ENCODE data around the gene P2RX2.

DNA sequence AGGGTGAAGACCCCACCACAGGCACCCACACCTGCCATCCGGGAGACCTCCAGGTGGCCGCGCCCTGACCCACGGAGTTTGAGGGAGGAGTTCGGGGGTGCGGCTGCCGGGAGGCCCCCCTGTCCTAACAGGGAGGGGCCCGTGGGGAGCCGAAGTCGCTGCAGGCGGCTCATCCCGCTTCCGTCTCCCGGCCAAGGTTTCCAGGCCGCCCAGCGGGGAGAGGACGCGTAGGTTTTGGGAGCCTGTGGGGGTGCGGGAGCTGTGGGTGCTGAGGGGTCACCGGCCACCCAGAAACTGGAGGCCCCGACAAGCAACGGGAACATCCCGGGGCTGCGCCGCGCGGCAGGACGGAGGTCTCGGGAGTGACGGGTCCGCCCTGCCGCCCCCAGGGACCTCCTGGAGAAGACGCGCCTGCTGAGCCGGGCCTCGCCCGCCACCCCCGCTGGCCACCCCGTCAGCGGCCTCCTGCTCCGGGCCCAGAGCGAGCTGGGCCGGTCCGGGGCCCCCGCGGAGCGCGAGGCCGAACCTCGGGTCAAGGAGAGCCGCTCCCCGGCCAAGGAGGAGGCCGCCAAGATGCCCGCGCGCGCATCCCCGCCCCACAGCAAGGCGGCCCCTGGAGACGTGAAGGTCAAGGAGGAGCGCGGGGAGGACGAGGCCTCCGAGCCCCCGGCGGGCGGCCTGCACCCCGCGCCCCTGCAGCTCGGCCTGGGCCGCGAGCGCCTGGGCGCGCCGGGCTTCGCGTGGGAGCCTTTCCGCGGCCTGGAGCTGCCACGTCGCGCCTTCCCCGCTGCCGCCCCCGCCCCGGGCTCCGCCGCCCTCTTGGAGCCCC lies 35.8 kb upstream of the P2RX2 start:
- TF ChIP-seq, protein P1, sequence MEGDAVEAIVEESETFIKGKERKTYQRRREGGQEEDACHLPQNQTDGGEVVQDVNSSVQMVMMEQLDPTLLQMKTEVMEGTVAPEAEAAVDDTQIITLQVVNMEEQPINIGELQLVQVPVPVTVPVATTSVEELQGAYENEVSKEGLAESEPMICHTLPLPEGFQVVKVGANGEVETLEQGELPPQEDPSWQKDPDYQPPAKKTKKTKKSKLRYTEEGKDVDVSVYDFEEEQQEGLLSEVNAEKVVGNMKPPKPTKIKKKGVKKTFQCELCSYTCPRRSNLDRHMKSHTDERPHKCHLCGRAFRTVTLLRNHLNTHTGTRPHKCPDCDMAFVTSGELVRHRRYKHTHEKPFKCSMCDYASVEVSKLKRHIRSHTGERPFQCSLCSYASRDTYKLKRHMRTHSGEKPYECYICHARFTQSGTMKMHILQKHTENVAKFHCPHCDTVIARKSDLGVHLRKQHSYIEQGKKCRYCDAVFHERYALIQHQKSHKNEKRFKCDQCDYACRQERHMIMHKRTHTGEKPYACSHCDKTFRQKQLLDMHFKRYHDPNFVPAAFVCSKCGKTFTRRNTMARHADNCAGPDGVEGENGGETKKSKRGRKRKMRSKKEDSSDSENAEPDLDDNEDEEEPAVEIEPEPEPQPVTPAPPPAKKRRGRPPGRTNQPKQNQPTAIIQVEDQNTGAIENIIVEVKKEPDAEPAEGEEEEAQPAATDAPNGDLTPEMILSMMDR (IDR thresholded peaks at IDR 0.05; ENCODE audit: low read depth, low read length, poor library complexity, severe bottlenecking): no peak
- TF ChIP-seq EZH2phosphoT487 (IDR thresholded peaks at IDR 0.05; ENCODE audit: borderline replicate concordance, low read length): no peak
